GM21737 (cell line): ENCODE data around the gene DIPK1B.
"Not testable (repeated sequence)": the region's sequence is repeated elsewhere in the genome, so short reads cannot be mapped to it uniquely, and the experiment has no call there.

Source experiments
- ATAC-seq: cut with Tn5 transposase; IDR thresholded peaks from one replicate; pipeline ENCODE4 v1.9.1; 2021; ENCODE audit warnings: mild to moderate bottlenecking, moderate library complexity; ENCODE audit not compliant: unreplicated experiment

The DIPK1B gene

DNA sequence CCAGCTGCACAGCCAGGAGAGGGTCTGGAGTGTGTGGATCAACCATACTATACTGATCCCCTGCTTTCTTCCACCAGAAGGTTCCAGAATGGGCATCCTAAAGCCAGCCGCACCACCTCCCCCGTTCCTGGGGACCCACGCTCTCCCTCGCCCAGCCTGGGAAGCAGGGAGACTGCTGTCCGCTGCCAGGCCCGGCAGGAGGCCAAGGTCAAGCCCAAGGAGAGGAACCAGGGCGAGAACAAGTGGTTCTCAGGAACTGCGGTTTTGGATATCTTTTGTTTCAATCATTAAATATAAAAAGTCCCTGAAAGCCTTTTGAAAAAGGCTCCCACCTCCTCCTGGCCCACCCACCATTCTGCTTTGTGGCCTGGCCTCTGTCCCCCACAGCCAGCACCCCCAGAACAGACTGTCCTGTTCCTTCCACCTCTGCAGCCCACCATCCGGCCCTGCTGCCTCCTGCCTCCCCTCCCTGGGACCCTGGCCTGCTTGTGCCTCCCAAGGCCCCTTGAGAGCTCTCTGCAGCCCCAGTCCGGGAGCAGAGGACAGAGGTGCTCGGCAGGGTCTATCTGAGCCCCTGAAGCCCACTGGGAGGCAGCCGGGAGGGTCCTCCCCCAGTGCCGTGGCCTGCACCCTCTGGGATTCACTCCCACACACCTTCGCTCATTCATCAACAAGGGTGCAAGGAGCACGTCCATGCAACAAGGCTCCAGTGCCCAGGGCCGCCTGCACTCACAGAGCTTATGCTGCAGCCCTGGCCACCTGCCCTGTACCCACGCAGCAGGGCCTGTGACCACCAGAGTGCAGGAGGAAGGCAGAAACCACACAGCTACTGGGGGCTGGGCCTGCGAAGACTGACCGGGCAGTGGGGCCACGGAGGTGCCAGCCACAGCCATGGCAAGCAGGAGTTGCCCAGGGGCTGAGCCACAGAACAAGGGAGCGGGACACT is 36.6 kb downstream of the DIPK1B start:
- ATAC-seq: no peak

- ATAC-seq: no peak
Measured at GRCh38 chr9:136750526-136750925, 38.2 kb downstream of the DIPK1B start.

DNA sequence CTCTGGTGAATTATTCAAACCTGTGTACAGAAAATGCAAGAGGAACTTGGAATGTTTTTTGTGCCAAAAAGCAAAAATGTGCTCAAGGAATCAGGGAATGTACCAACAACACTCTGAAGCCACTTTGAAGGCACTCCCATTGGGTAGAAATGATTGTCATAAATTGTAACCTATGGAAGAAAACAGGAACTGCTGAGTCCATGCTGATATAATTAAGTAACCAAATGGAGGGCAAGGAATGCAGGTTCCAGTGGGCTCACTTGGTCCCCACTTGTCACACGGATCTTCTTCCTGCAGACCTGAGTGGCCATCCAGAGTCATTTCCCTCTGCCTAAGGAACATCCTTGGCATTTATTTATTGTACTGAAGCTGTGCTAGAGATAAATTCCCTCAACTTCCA is 38.9 kb downstream of the DIPK1B start:
- no peak for ATAC-seq

- ATAC-seq: no peak
Measured at GRCh38 chr9:136751814-136752213, 39.4 kb downstream of the DIPK1B start.

- ATAC-seq: no peak
Measured at GRCh38 chr9:136753371-136754058, 41.1 kb downstream of the DIPK1B start.

GRCh38 chr9:136754059-136754572 is 41.7 kb downstream of the DIPK1B start:
- ATAC-seq: no peak

DNA sequence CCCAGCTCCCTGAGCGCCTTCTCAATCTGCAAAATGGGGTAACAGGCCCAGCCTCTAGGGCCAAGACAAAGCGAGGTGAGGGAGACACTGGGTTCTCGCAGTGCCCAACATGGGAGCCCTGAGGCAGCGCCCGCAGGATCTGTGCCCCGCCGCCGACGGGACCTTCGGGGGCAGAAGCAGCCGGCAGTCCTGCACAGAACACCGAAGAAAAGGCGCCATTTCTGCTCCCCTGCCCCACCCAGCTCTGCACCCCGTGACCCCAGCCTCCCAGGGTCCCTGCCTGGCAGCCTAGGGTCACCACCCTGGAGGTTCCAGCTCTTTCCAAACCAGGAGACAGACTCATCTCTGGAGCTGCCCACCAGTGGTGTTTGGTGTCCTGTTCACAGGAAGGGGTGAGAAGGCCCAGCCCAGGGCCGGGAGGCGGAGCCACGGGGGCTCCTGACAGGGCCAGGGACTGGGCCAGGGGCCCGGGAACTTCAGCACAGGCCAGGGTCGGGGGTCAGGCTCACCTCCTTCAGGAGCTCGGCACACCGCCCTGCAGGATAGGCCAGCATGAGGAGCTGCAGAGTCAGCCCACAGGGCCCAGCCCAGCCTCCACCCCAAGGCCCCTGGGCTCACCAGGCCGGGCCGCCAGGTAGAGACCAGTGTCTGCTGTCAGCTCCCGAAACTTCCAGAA is 42.4 kb downstream of the DIPK1B start:
- no peak for ATAC-seq

DNA sequence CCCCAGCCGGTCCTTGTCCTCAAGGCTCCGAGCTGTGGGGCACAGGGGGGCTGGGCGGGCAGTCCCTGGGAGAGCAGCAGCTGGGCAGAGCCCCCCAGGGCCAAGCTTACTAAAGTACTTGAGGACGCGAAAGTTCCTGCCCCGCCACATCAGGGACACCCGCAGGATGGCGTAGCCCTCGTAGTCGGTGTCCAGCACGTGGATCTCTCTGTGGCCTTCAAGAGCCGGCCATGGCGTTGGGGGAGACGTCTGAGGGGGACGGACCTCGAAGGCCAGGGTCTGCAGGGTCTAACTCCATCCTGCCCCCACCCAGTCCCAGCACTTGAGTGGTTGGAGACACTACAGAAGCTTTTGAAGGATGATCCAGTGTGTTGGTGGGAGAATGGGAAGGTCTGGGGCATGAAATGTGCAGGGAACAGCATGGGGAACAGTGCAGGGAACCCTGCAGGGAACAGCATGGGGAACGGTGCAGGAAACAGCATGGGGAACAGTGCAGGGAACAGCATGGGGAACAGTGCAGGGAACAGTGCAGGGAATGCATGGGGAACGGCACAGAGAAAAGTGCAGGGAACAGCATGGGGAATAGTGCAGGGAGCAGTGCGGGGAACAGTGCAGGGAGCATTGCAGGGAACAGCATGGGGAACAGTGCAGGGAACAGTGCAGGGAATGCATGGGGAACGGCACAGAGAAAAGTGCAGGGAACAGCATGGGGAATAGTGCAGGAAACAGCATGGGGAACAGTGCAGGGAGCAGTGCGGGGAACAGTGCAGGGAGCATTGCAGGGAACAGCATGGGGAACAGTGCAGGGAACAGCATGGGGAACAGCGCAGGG is 43.1 kb downstream of the DIPK1B start:
- not testable (repeated sequence) for ATAC-seq

GRCh38 chr9:136756134-136756438 is 43.7 kb downstream of the DIPK1B start:
- no peak for ATAC-seq

- ATAC-seq: no peak
Measured at GRCh38 chr9:136756836-136757235, 44.5 kb downstream of the DIPK1B start.

DNA sequence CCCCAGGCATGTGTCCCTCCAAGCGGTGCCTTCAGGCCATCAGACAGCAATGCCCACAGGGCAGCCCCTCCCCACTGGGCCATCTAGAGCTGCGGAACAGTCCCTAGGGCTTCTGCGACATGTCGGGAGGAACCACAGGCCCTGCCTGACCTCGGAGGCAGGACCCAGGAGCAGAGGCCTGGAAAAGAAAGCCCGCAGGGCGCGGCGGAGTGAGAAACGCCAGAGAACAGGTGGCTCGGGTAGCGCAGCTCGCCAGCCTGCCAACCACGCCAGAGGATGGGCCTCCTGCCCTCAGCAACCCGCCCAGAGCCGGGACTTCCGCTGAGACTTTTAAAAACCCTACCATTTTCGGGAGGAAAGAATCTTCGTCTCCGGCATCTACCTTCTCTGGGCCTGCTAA is 45.0 kb downstream of the DIPK1B start:
- ATAC-seq: no peak

GRCh38 chr9:136757751-136758140 is 45.4 kb downstream of the DIPK1B start:
- no peak for ATAC-seq

DNA sequence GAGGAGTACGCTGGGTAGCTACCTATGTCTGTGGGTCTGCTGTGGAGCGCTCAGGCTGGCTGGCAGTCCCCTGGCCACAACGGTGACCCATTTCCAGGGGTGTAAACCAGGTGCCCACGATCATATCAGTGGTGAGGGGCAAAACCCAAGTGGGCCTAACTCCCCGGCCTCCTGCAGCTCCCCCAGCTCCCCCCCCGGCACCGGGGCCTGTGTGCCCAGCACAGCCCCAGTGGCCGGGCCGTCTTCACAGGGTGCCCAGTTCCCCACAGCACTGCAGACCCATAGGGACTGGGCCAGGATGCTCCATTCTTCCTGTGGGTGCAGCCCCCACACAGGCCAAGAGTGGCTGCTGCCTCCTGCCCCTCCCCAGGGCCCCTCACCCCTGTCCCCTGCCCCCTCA is 46.6 kb downstream of the DIPK1B start:
- no peak for ATAC-seq

GRCh38 chr9:136759436-136760325 is 47.3 kb downstream of the DIPK1B start:
- ATAC-seq: no peak

DNA sequence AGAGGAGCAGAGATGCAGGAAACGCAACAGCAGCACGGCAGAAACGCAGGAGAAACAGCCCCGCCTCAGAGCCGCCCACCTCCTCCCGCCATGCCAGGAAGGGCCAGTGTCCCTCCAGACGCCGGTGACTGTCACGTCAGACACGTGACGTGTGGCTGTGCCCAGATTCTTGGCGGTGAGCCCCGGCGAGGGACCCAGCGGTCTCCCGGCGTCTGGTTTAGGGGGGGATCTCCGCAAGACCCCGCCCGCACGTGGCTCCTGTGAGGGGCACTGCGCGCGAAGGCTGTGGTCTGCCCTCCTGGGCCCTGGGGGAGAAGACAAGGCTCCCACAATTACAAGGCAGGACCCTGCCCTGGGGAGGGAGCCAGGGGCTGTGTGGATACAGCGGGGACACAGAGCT is 48.1 kb downstream of the DIPK1B start:
- no peak for ATAC-seq

DNA sequence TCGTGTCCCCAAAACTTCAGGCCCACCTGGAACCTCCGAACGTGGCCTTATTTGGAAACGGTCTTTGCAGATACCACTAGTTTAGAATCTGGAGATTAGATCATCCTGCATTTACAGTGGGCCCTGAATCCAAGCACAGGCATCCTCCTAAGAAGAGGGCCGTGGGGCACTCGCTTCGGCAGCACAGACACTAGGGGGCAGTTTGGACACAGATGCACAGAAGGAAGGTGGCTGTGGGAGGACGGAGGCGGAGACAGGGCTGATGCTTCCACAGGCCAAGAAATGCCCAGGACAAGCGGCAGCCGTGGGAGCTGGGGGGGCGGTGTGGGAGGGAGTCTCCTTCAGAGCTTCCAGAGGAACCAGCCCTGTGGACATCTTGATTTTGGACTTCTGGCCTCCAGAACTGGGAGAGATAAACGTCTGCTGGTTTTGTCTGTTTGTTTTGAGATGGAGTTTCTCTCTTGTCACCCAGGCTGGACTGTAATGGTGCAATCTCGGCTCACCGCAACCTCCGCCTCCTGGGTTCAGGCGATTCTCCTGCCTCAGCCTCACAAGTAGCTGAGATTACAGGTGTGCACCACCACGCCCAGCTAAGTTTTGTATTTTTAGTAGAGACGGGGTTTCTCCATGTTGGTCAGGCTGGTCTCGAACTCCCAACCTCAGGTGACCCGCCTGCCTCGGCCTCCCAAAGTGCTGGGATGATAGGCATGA is 48.6 kb downstream of the DIPK1B start:
- ATAC-seq: not testable (repeated sequence)

DNA sequence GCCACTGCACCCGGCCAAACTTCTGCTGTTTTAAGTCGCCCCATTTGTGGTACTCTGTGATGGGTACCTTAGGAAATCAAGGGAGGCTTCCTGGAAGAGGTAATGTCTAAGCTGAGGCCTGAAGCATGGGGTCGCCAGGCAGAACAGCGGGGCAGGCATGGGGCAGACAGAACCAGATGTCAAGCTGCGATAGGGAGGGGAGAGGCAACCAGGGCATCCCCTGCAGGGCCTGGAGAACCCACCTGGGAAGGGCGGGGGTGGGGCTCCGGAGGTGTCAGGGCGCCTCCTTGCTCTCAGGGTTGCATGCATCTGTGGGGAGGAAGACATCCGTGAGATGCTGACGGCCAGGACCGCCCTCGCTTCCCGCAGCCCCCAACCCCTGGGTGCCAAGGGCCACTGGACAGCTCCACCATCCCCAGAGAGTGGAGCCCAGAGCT is 49.2 kb downstream of the DIPK1B start:
- no peak for ATAC-seq

GRCh38 chr9:136762221-136762691 is 49.9 kb downstream of the DIPK1B start:
- no peak for ATAC-seq
